H1 (cell line): ENCODE measurements around the gene AP2A1. TPM values are rescaled to one million over a fixed set of nuclear protein-coding genes. Genes with fewer than 3 reads are reported as not detected.

Experiments
- CTCF ChIA-PET: fragments of 300-600 bp; sonication (Branson Sonifier 250); formaldehyde crosslinking; loops from one replicate; lab custom pipeline; 2021; ENCODE audit not compliant: partially characterized antibody; lab: Charles Lee
- POLR2A ChIA-PET: fragments of 300-600 bp; sonication (Branson Sonifier 250); formaldehyde crosslinking; loops from one replicate; lab custom pipeline; 2021; ENCODE audit warnings: inconsistent platforms; ENCODE audit not compliant: partially characterized antibody; lab: Charles Lee
- DNase-seq, 2 experiments: peaks; one replicate each; pipeline versions ENCODE4 v3.0.0 to v3.0.0-alpha.2; 2010 to 2022; ENCODE audit warnings: low spot score in 2 of 2, low read depth in 1 of 2, mixed read lengths in 1 of 2
- FAIRE-seq: peaks from 2 replicates; lab custom pipeline; 2011; peaks lifted over from hg19 to GRCh38; lab: Jason Lieb, UNC
- H2AFZ ChIP-seq: 2 replicates; pipeline ENCODE4 v1.8.1; 2012; ENCODE audit warnings: low read length, inconsistent platforms
- H2AK5ac ChIP-seq: 2 replicates; pipeline ENCODE4 v1.6.1; 2013; ENCODE audit warnings: low read depth, low read length
- H2BK120ac ChIP-seq: replicated peaks from 2 replicates; pipeline ENCODE3; 2013; ENCODE audit warnings: low read depth, low read length, inconsistent platforms
- H2BK12ac ChIP-seq: 2 replicates; pipeline ENCODE4 v1.6.1; 2013; ENCODE audit warnings: low read depth, low read length
- H2BK15ac ChIP-seq: 2 replicates; pipeline ENCODE4 v1.6.1; 2013; ENCODE audit warnings: low read length
- H2BK20ac ChIP-seq: 2 replicates; pipeline ENCODE4 v1.6.1; 2013; ENCODE audit warnings: low read length
- H2BK5ac ChIP-seq: 2 replicates; pipeline ENCODE4 v1.6.1; 2013; ENCODE audit warnings: low read depth, low read length
- H3K14ac ChIP-seq: 2 replicates; pipeline ENCODE4 v1.6.1; 2013; ENCODE audit warnings: inconsistent platforms; ENCODE audit not compliant: insufficient read length
- H3K18ac ChIP-seq: 2 replicates; pipeline ENCODE4 v1.6.1; 2013; ENCODE audit warnings: low read length; ENCODE audit errors: extremely low read depth
- H3K23ac ChIP-seq: 2 replicates; pipeline ENCODE4 v1.6.1; 2013; ENCODE audit warnings: inconsistent platforms; ENCODE audit not compliant: insufficient read length
- H3K23me2 ChIP-seq: 2 replicates; pipeline ENCODE4 v1.6.1; 2013; ENCODE audit warnings: low read depth, low read length
- H3K27ac ChIP-seq: 2 replicates; pipeline ENCODE4 v1.6.1; 2011; ENCODE audit warnings: low read depth, low read length, inconsistent platforms
- H3K27me3 ChIP-seq, 4 experiments: replicated peaks in 1 of 4; 1 replicate in 1 of 4; 2 replicates in 3 of 4; pipeline versions ENCODE4 v1.6.1 to v1.8.1; 2011 to 2013; ENCODE audit warnings: low read length in 3 of 4, mild to moderate bottlenecking in 3 of 4, inconsistent platforms in 2 of 4, mixed read lengths in 2 of 4, moderate library complexity in 1 of 4; ENCODE audit not compliant: control insufficient read depth in 3 of 4, insufficient read depth in 3 of 4; ENCODE audit errors: extremely low read depth in 1 of 4
- H3K36me3 ChIP-seq, 4 experiments: 2 replicates each; pipeline versions ENCODE4 v1.6.1 to v1.8.1; 2011 to 2013; ENCODE audit warnings: mild to moderate bottlenecking in 4 of 4, low read length in 3 of 4, moderate library complexity in 2 of 4, control low read depth in 1 of 4, inconsistent platforms in 1 of 4; ENCODE audit not compliant: insufficient read depth in 4 of 4, control insufficient read depth in 2 of 4
- H3K4ac ChIP-seq: replicated peaks from 2 replicates; pipeline ENCODE3; 2013; ENCODE audit warnings: low read length, low read depth, mixed read lengths, inconsistent platforms; ENCODE audit not compliant: insufficient read length
- H3K4me1 ChIP-seq, 4 experiments: replicated peaks in 1 of 4; 1 replicate in 1 of 4; 2 replicates in 3 of 4; pipeline versions ENCODE4 v1.6.1 to v1.8.1; 2011 to 2013; ENCODE audit warnings: low read length in 3 of 4, inconsistent platforms in 2 of 4, mixed read lengths in 1 of 4; ENCODE audit not compliant: insufficient read depth in 4 of 4, control insufficient read depth in 3 of 4
- H3K4me2 ChIP-seq, 2 experiments: 2 replicates each; pipeline versions ENCODE4 v1.6.1 to v1.8.1; 2011 to 2013; ENCODE audit warnings: low read depth in 2 of 2, low read length in 2 of 2, control low read depth in 1 of 2, inconsistent platforms in 1 of 2, mild to moderate bottlenecking in 1 of 2; ENCODE audit not compliant: insufficient read depth in 1 of 2
- H3K4me3 ChIP-seq, 4 experiments: fragments of 200-600, 300-600 bp in 1 of 4; sonication (generic), shearing (Covaris generic), sonication (Bioruptor Twin) in 1 of 4; 2 replicates each; pipeline versions ENCODE4 v1.5.1 to v1.8.1; 2011 to 2016; ENCODE audit warnings: low read length in 4 of 4, low read depth in 3 of 4, control low read depth in 2 of 4, inconsistent platforms in 2 of 4, mild to moderate bottlenecking in 2 of 4, mixed read lengths in 1 of 4, moderate library complexity in 1 of 4; ENCODE audit not compliant: insufficient read depth in 2 of 4; ENCODE audit errors: extremely low read depth in 1 of 4
- H3K56ac ChIP-seq: replicated peaks from 2 replicates; pipeline ENCODE3; 2013; ENCODE audit warnings: low read depth, mild to moderate bottlenecking, mixed read lengths, low read length, inconsistent platforms; ENCODE audit not compliant: insufficient read length
- H3K79me1 ChIP-seq: 2 replicates; pipeline ENCODE4 v1.6.1; 2013; ENCODE audit warnings: low read depth, low read length, control low read depth
- H3K79me2 ChIP-seq, 2 experiments: 2 replicates each; pipeline versions ENCODE4 v1.6.1 to v1.8.1; 2012 to 2013; ENCODE audit warnings: low read length in 2 of 2, mild to moderate bottlenecking in 2 of 2, inconsistent platforms in 1 of 2; ENCODE audit not compliant: insufficient read depth in 2 of 2, control insufficient read depth in 1 of 2
- H3K9ac ChIP-seq, 4 experiments: replicated peaks in 1 of 4; 1 replicate in 1 of 4; 2 replicates in 3 of 4; pipeline versions ENCODE4 v1.6.1 to v1.8.1; 2011 to 2013; ENCODE audit warnings: low read depth in 3 of 4, low read length in 3 of 4, control low read depth in 2 of 4, mild to moderate bottlenecking in 2 of 4, moderate library complexity in 2 of 4, inconsistent platforms in 1 of 4; ENCODE audit errors: extremely low read depth in 1 of 4
- H3K9me3 ChIP-seq, 2 experiments: 2 replicates each; pipeline versions ENCODE4 v1.6.1 to v1.8.1; 2012 to 2013; ENCODE audit warnings: mild to moderate bottlenecking in 2 of 2, moderate library complexity in 2 of 2, control low read depth in 1 of 2, inconsistent platforms in 1 of 2, low read depth in 1 of 2, low read length in 1 of 2, mixed read lengths in 1 of 2; ENCODE audit not compliant: insufficient read depth in 2 of 2
- H4K20me1 ChIP-seq, 2 experiments: replicated peaks in 1 of 2; 2 replicates each; pipeline versions ENCODE3 to v1.8.1; 2011 to 2013; ENCODE audit warnings: inconsistent platforms in 2 of 2, low read length in 2 of 2, mild to moderate bottlenecking in 1 of 2; ENCODE audit not compliant: insufficient read depth in 2 of 2, control insufficient read depth in 1 of 2
- H4K5ac ChIP-seq: 2 replicates; pipeline ENCODE4 v1.6.1; 2013; ENCODE audit warnings: low read length, low read depth, mixed read lengths, inconsistent platforms; ENCODE audit not compliant: insufficient read length
- H4K8ac ChIP-seq: 2 replicates; pipeline ENCODE4 v1.8.0; 2013; ENCODE audit warnings: mild to moderate bottlenecking, moderate library complexity, low read length, inconsistent platforms; ENCODE audit not compliant: insufficient read depth; ENCODE audit errors: extremely low read depth
- H4K91ac ChIP-seq: replicated peaks from 2 replicates; pipeline ENCODE3; 2013; ENCODE audit warnings: low read length, mixed read lengths, inconsistent platforms; ENCODE audit not compliant: insufficient read length
- CTBP2 ChIP-seq: IDR thresholded peaks from 2 replicates; pipeline ENCODE4 v1.7.0; 2011; ENCODE audit warnings: borderline replicate concordance, mild to moderate bottlenecking, moderate library complexity, mixed read lengths, low read length; ENCODE audit not compliant: insufficient read depth, insufficient read length
- FOSL1 ChIP-seq: IDR thresholded peaks from 2 replicates; pipeline ENCODE4 v1.6.1; 2011; ENCODE audit warnings: mild to moderate bottlenecking, low read depth, low read length, moderate library complexity; ENCODE audit not compliant: insufficient read depth
- POLR2A ChIP-seq, 2 experiments: IDR thresholded peaks; 1 replicate in 1 of 2; 2 replicates in 1 of 2; pipeline ENCODE4 v1.6.1; 2011; ENCODE audit warnings: low read depth in 2 of 2, low read length in 2 of 2, mild to moderate bottlenecking in 2 of 2; ENCODE audit errors: control extremely low read depth in 1 of 2
- POLR2AphosphoS5 ChIP-seq: IDR thresholded peaks from 2 replicates; pipeline ENCODE4 v1.6.1; 2011; ENCODE audit warnings: low read depth, low read length
- SIRT6 ChIP-seq: IDR thresholded peaks from one replicate; pipeline ENCODE4 v1.7.1; 2012; ENCODE audit warnings: low read length, inconsistent platforms
- WGBS, 2 experiments: shearing (Covaris generic) in 1 of 2; methylation state at CpG; one replicate each; pipeline versions ENCODE4 v1.1.6 to v1.1.7; 2013 to 2015; ENCODE audit warnings: low lambda C conversion rate in 2 of 2, mixed read lengths in 2 of 2, inconsistent platforms in 1 of 2, low coverage in 1 of 2, missing lambda C conversion rate in 1 of 2; ENCODE audit not compliant: insufficient replicate concordance in 2 of 2, insufficient coverage in 1 of 2, insufficient read length in 1 of 2; ENCODE audit errors: extremely low coverage in 1 of 2, missing lambda C conversion rate in 1 of 2; 5-methylcytosine and 5-hydroxymethylcytosine counted together
- polyA plus RNA-seq, 7 experiments: library from polyadenylated mRNA; depleted of rRNA in 3 of 7; stranded (reverse) in 5 of 7; unstranded in 2 of 7; fragments of >200 nt in 5 of 7; fragments of 200-250 nt in 2 of 7; gene quantifications; 1 replicate in 5 of 7; 2 replicates in 1 of 7; 4 replicates in 1 of 7; pipeline versions ENCODE4 v1.2.1 to v1.2.3, GENCODE V29; 2011 to 2013; ENCODE audit warnings: missing spikeins in 2 of 7, mixed read lengths in 2 of 7
- total RNA-seq: library from RNA; stranded (reverse); fragmentation: NEBNext Ultra II Directional; extraction: Animal tissue kit (Norgen Biotek cat#: 25700); gene quantifications from 2 replicates; pipeline ENCODE4 v1.2.1, GENCODE V29; 2021

The AP2A1 gene
- total and polyA plus RNA-seq, 2 of the 8 experiments (the other 6 are each of a cell fraction or from before 2014, with no cell fraction given) = 105 to 106 TPM

DNA sequence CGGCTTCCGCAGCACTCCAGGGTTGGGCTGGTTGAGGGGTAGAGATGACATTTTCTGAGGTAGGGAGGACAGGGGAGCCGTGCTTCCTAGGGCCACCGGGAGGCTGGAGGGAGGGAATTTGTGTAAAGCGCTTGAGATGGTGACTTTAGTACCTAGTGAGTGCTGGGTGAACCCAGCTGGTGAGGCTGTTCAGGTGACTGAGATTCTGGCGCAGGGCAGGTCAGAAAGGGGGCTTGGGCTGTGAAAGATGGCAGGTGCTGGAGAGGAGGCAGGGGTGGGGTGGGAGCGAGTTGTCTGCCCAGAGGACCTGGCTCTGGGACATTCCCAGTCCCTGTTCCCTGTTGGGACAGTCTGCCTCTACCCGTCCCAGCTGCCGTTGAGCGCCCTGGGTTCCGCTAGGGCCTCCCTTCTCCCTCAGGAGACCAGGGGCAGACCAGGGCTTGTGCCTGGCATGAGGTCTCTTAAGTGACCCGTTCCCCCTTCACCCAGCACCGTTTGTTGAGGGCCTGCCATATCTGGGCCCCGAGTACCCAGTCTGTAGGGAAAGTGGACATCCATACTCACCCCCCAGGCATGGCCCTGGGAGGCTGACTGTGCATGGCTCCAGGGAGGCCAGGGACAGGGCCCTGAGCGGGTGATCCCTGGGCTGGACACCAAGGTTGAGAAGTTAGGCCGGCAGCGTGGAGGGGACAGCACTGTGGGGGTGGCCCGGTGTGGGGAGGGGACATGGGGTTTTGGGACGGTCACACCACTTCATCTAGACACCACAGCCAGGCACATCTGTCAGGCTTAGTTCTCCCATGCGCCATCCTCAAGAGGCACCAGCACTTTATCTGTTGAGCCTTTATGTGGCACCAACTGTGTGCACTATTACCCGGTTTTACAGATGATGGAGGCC is 89.1 kb downstream of the AP2A1 start:
- Histone ChIP-seq H3K27me3 (no peaks in the 10 kb centered on the region; a peak in 1 of 7 replicates), H3K9ac (no peak overlapping the region), H4K5ac (no peak overlapping the region), H2AFZ (no peak overlapping the region), H4K20me1 (peaks cover 48 to 62% of the 10 kb centered on the region in 2 experiments), H3K4me2 (no peak overlapping the region), H3K23ac (no peak overlapping the region), H4K8ac (no peak overlapping the region; the same call in 1 of the 2 replicates), H3K9me3 (no peaks in the 10 kb centered on the region), H3K23me2 (peaks cover 6% of the 10 kb centered on the region; the same call in 1 of the 2 replicates), H3K27ac (no peak overlapping the region), H3K79me2 (peaks cover 15 to 28% of the 10 kb centered on the region in 2 experiments), H2BK120ac (no peak overlapping the region), H3K4me3 (no peak overlapping the region), H3K4me1 (peaks cover 0 to 9% (median 8%) of the 10 kb centered on the region in 4 experiments; a peak in 6 of 7 replicates), H3K56ac (no peak overlapping the region), H2BK12ac (no peak overlapping the region), H3K36me3 (peaks cover 21 to 67% (median 41%) of the 10 kb centered on the region in 4 experiments), H3K14ac (no peak overlapping the region), H3K4ac (no peak overlapping the region), H4K91ac (no peak overlapping the region), H2BK20ac (no peak overlapping the region), H3K79me1 (peaks cover 20% of the 10 kb centered on the region), H2AK5ac (no peak overlapping the region), H2BK15ac (no peak overlapping the region), H3K18ac (no peak overlapping the region), H2BK5ac (no peak overlapping the region)
- 85% methylated on average over 19 of the region's 21 CpGs; no CpG with 5 or more reads in 1 of the 2 experiments for WGBS, 2 experiments
- CTCF ChIA-PET = interaction anchor here (3.0 kb wide), 1 partner anchor 8 kb away, joined by 13 read pairs; no protein-coding TSS in a partner anchor
- no peak for DNase-seq
- POLR2A ChIA-PET = interaction anchor here (0.7 to 12.4 kb wide), 8 partner anchors 10 to 213 kb away, joined by 3 to 247 read pairs (median 4); partner anchors contain the start of genes AKT1S1, PNKP and TBC1D17
- no peak for FAIRE-seq
- TF ChIP-seq CTBP2 = no peak
- no peak for TF ChIP-seq SIRT6
- TF ChIP-seq POLR2A (IDR thresholded peaks at IDR 0.05; ENCODE audit: control extremely low read depth in 1 of 2, low read depth in 2 of 2, low read length in 2 of 2) = peak; percentile 70 to 73
- TF ChIP-seq POLR2AphosphoS5 = peak; percentile 81; the same call in 1 of the 2 replicates
- TF ChIP-seq FOSL1 = no peak
